H9 (cell line): ENCODE measurements around the gene P2RX2. TPM values are rescaled to one million over a fixed set of nuclear protein-coding genes. Genes with fewer than 3 reads are reported as not detected.

ENCODE experiments used
- DNase-seq: peaks from one replicate; pipeline ENCODE4 v3.0.0-alpha.2; 2017
- H2AFZ ChIP-seq: one replicate; pipeline ENCODE4 v1.6.1; 2013; ENCODE audit warnings: mild to moderate bottlenecking, low read length, control low read depth, moderate library complexity
- H2AK5ac ChIP-seq: 2 replicates; pipeline ENCODE4 v1.6.1; 2013; ENCODE audit warnings: low read length, control low read depth, mixed read lengths; ENCODE audit not compliant: insufficient read length
- H2BK120ac ChIP-seq: one replicate; pipeline ENCODE4 v1.6.1; 2013; ENCODE audit warnings: low read depth, mild to moderate bottlenecking, low read length, control low read depth, inconsistent platforms; ENCODE audit not compliant: poor library complexity, severe bottlenecking
- H2BK12ac ChIP-seq: 2 replicates; pipeline ENCODE4 v1.6.1; 2013; ENCODE audit warnings: low read length, control low read depth, mixed read lengths, low read depth; ENCODE audit not compliant: insufficient read length
- H2BK15ac ChIP-seq: 2 replicates; pipeline ENCODE4 v1.6.1; 2013; ENCODE audit warnings: low read depth, low read length, control low read depth
- H2BK20ac ChIP-seq: one replicate; pipeline ENCODE4 v1.6.1; 2013; ENCODE audit warnings: low read depth, mild to moderate bottlenecking, low read length, control low read depth, inconsistent platforms; ENCODE audit not compliant: poor library complexity, severe bottlenecking
- H2BK5ac ChIP-seq: 2 replicates; pipeline ENCODE4 v1.6.1; 2013; ENCODE audit warnings: low read length, control low read depth, mixed read lengths; ENCODE audit not compliant: insufficient read length
- H3K14ac ChIP-seq: 2 replicates; pipeline ENCODE4 v1.6.1; 2013; ENCODE audit warnings: low read length, control low read depth; ENCODE audit not compliant: insufficient read depth
- H3K18ac ChIP-seq: 2 replicates; pipeline ENCODE4 v1.6.1; 2013; ENCODE audit warnings: low read depth, mild to moderate bottlenecking, mixed read lengths, low read length, control low read depth; ENCODE audit not compliant: insufficient read length
- H3K23ac ChIP-seq: 2 replicates; pipeline ENCODE4 v1.6.1; 2013; ENCODE audit warnings: low read length, control low read depth, mixed read lengths, low read depth; ENCODE audit not compliant: insufficient read length
- H3K23me2 ChIP-seq: 2 replicates; pipeline ENCODE4 v1.6.1; 2013; ENCODE audit warnings: low read depth, mild to moderate bottlenecking, mixed read lengths, low read length, control low read depth; ENCODE audit not compliant: insufficient read length, poor library complexity, severe bottlenecking
- H3K27ac ChIP-seq: 2 replicates; pipeline ENCODE4 v1.5.1; 2013; ENCODE audit warnings: low read length, control low read depth, mixed read lengths, low read depth; ENCODE audit not compliant: insufficient read length
- H3K27me3 ChIP-seq: 2 replicates; pipeline ENCODE4 v1.6.1; 2013; ENCODE audit warnings: low read length, control low read depth, inconsistent platforms; ENCODE audit not compliant: insufficient read depth
- H3K4ac ChIP-seq: 2 replicates; pipeline ENCODE4 v1.6.1; 2013; ENCODE audit warnings: low read depth, mild to moderate bottlenecking, control low read depth, inconsistent platforms, low read length, moderate library complexity
- H3K4me1 ChIP-seq: 2 replicates; pipeline ENCODE4 v1.6.1; 2013; ENCODE audit warnings: low read length, control low read depth, inconsistent platforms; ENCODE audit not compliant: insufficient read depth
- H3K4me2 ChIP-seq: 2 replicates; pipeline ENCODE4 v1.6.1; 2013; ENCODE audit warnings: low read length, control low read depth, mixed read lengths; ENCODE audit not compliant: insufficient read length, insufficient read depth
- H3K56ac ChIP-seq: 2 replicates; pipeline ENCODE4 v1.6.1; 2013; ENCODE audit warnings: low read depth, mild to moderate bottlenecking, mixed read lengths, low read length, control low read depth; ENCODE audit not compliant: insufficient read length
- H3K79me1 ChIP-seq: 2 replicates; pipeline ENCODE4 v1.6.1; 2013; ENCODE audit warnings: low read depth, mild to moderate bottlenecking, moderate library complexity, low read length, control low read depth, inconsistent platforms; ENCODE audit not compliant: insufficient read depth, poor library complexity, severe bottlenecking
- H3K79me2 ChIP-seq: 2 replicates; pipeline ENCODE4 v1.6.1; 2013; ENCODE audit warnings: low read length, control low read depth, inconsistent platforms; ENCODE audit not compliant: insufficient read depth
- H3K9ac ChIP-seq: 2 replicates; pipeline ENCODE4 v1.6.1; 2013; ENCODE audit warnings: low read length, control low read depth, mixed read lengths; ENCODE audit not compliant: insufficient read length; ENCODE audit errors: extremely low read depth
- H3K9me3 ChIP-seq: one replicate; pipeline ENCODE4 v1.6.1; 2013; ENCODE audit warnings: low read depth, low read length, inconsistent platforms; ENCODE audit not compliant: control insufficient read depth
- H3T11ph ChIP-seq: one replicate; pipeline ENCODE4 v1.6.1; 2013; ENCODE audit warnings: mild to moderate bottlenecking, low read length, control low read depth, inconsistent platforms
- H4K20me1 ChIP-seq: one replicate; pipeline ENCODE4 v1.6.1; 2013; ENCODE audit not compliant: control insufficient read depth, insufficient read length, insufficient read depth
- H4K5ac ChIP-seq: 2 replicates; pipeline ENCODE4 v1.6.1; 2013; ENCODE audit warnings: low read depth, mild to moderate bottlenecking, mixed read lengths, low read length, control low read depth; ENCODE audit not compliant: insufficient read length
- H4K8ac ChIP-seq: replicated peaks from 2 replicates; pipeline ENCODE4 v1.6.1; 2013; ENCODE audit warnings: low read length, control low read depth, mixed read lengths, low read depth; ENCODE audit not compliant: insufficient read length
- H4K91ac ChIP-seq: 2 replicates; pipeline ENCODE4 v1.6.1; 2013; ENCODE audit warnings: low read depth, mild to moderate bottlenecking, moderate library complexity, mixed read lengths, low read length, control low read depth; ENCODE audit not compliant: insufficient read length
- H3K27ac Mint-ChIP-seq, 3 experiments: 2 replicates in 2 of 3; 3 replicates in 1 of 3; pipeline ENCODE4 v1.8.0; 2020 to 2021; ENCODE audit warnings: mixed read lengths in 3 of 3, mild to moderate bottlenecking in 1 of 3, moderate library complexity in 1 of 3
- H3K27me3 Mint-ChIP-seq: 2 replicates; pipeline ENCODE4 v1.8.0; 2021; ENCODE audit warnings: low read depth, mild to moderate bottlenecking, moderate library complexity, mixed read lengths
- H3K36me3 Mint-ChIP-seq, 3 experiments: 2 replicates in 2 of 3; 3 replicates in 1 of 3; pipeline ENCODE4 v1.8.0; 2020 to 2021; ENCODE audit warnings: low read depth in 3 of 3, mixed read lengths in 3 of 3; ENCODE audit not compliant: insufficient read depth in 1 of 3
- H3K4me1 Mint-ChIP-seq, 2 experiments: 2 replicates each; pipeline ENCODE4 v1.8.0; 2020; ENCODE audit warnings: mixed read lengths in 2 of 2
- H3K4me3 Mint-ChIP-seq, 2 experiments: 2 replicates in 1 of 2; 3 replicates in 1 of 2; pipeline ENCODE4 v1.8.0; 2020 to 2021; ENCODE audit warnings: mild to moderate bottlenecking in 2 of 2, mixed read lengths in 2 of 2, moderate library complexity in 1 of 2
- H3K9me3 Mint-ChIP-seq, 2 experiments: 2 replicates in 1 of 2; 3 replicates in 1 of 2; pipeline ENCODE4 v1.8.0; 2020; ENCODE audit warnings: mild to moderate bottlenecking in 2 of 2, mixed read lengths in 2 of 2, moderate library complexity in 1 of 2
- CTCF ChIP-seq: fragments of 200-600 bp; sonication (generic); conservative IDR thresholded peaks from 3 replicates; pipeline ENCODE4 v1.8.0; 2021; ENCODE audit warnings: antibody characterized with exemption, mild to moderate bottlenecking
- WGBS: extraction: QIAGEN DNeasy Blood & Tissue Kit; methylation state at CpG from one replicate; pipeline ENCODE4 v1.1.7; 2013; ENCODE audit warnings: missing lambda C conversion rate, low lambda C conversion rate, mixed read lengths; ENCODE audit not compliant: insufficient read length; ENCODE audit errors: extremely low coverage; 5-methylcytosine and 5-hydroxymethylcytosine counted together
- total RNA-seq: library from RNA; stranded (reverse); gene quantifications from 2 replicates; pipeline ENCODE4 v1.2.1, GENCODE V29; 2021

P2RX2 gene
- total RNA-seq, 1 experiment from 2014 or later = 1.8 TPM

GRCh38 chr12:132604668-132605441, 13.7 kb upstream of the P2RX2 start:
- Histone ChIP-seq H4K91ac (no peak overlapping the region), H3K9ac (no peak overlapping the region), H3K79me2 (no peaks in the 10 kb centered on the region), H4K8ac (no peak overlapping the region), H3K23me2 (peaks cover 4% of the 10 kb centered on the region), H2BK5ac (no peak overlapping the region), H3K27me3 (peaks cover 18% of the 10 kb centered on the region), H2BK15ac (no peak overlapping the region), H3K23ac (no peak overlapping the region), H3K9me3 (no peaks in the 10 kb centered on the region), H3K4me1 (no peaks in the 10 kb centered on the region), H3K56ac (no peak overlapping the region), H4K20me1 (no peaks in the 10 kb centered on the region), H3K14ac (no peak overlapping the region), H2BK20ac (no peak overlapping the region), H2BK12ac (no peak overlapping the region), H3K4ac (no peak overlapping the region), H2BK120ac (no peak overlapping the region), H3K18ac (no peak overlapping the region), H2AK5ac (no peak overlapping the region), H2AFZ (no peak overlapping the region), H3K4me2 (no peak overlapping the region), H3K79me1 (no peaks in the 10 kb centered on the region), H3T11ph (no peak overlapping the region), H3K27ac (no peak overlapping the region), H4K5ac (no peak overlapping the region)
- H3K4me1 Mint-ChIP-seq = peaks cover 13 to 19% of the 10 kb centered on the region in 2 experiments
- no peak overlapping the region for H3K4me3 Mint-ChIP-seq
- no peaks in the 10 kb centered on the region; a peak in 3 of 5 replicates for H3K9me3 Mint-ChIP-seq
- H3K27ac Mint-ChIP-seq = no peak overlapping the region
- no CpG with 5 or more reads among the region's 16 CpGs for WGBS
- no peak for TF ChIP-seq CTCF
- peaks cover 94% of the 10 kb centered on the region for H3K27me3 Mint-ChIP-seq
- no peak for DNase-seq
- no peaks in the 10 kb centered on the region; a peak in 1 of 7 replicates for H3K36me3 Mint-ChIP-seq
